Activated T-helper 17 cell treated with anti-CD3 and anti-CD28 coated beads, Interleukin-2, amount 50 U/mL, for 72 hours (primary cell): ENCODE results near the gene CTNNA3. TPM values are rescaled to one million over a fixed set of nuclear protein-coding genes. Genes with fewer than 3 reads are reported as not detected.
A peak's percentile ranks its signal among the peaks of the same experiment; 100 is the strongest.

ENCODE experiments used
- ATAC-seq: fragments of 150-1000 bp; cut with Tn5 transposase; replicated peaks from 2 replicates; pipeline ENCODE4 v1.10.0; 2021; ENCODE audit warnings: mild to moderate bottlenecking, moderate library complexity
- H3K27ac Mint-ChIP-seq: one replicate; pipeline ENCODE4 v1.8.0; 2022; ENCODE audit warnings: mixed read lengths
- H3K27me3 Mint-ChIP-seq: one replicate; pipeline ENCODE4 v1.8.0; 2022; ENCODE audit warnings: mixed read lengths
- H3K36me3 Mint-ChIP-seq: one replicate; pipeline ENCODE4 v1.8.0; 2022; ENCODE audit warnings: low read depth, mild to moderate bottlenecking, mixed read lengths
- H3K4me1 Mint-ChIP-seq: one replicate; pipeline ENCODE4 v1.8.0; 2022; ENCODE audit warnings: mixed read lengths
- H3K4me3 Mint-ChIP-seq: one replicate; pipeline ENCODE4 v1.8.0; 2022; ENCODE audit warnings: mild to moderate bottlenecking, mixed read lengths
- H3K9me3 Mint-ChIP-seq: one replicate; pipeline ENCODE4 v1.8.0; 2022; ENCODE audit warnings: mixed read lengths
- total RNA-seq, 2 donors: library from RNA; stranded (reverse); gene quantifications; one replicate each; pipeline ENCODE4 v1.2.3, GENCODE V29; 2022

CTNNA3 gene
- total RNA-seq, 2 donors from 2014 or later: 5.7 TPM; not detected in 1

DNA sequence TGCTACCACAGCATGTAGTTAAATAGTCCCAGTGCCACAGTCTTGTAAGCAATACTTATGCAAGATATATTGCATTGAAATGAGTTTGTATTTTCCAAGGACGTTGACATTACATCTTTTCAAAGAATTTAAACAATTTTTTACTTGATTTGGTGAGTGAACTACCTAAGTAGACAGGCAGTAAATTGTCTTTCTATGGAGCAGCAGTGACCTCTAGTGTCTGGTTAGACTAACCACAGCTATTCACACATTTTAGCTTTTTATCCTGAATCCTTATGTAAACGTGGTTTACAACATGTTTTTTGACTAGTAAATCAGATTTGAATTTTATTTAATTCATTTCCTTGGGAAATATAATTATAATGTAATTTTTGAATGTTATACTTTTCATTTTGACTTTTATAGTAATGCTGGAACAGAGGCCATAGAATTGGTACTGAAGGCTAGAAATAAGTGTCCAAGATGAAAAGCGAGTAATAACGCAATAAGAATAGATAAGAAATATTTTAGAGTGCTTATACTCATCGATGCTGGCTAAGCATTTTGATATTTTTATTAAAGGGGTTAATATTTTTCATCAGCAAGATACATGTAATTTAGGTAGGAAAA is 764.6 kb downstream of the CTNNA3 start:
- ATAC-seq: no peak
- peaks cover 28% of the 10 kb centered on the region for H3K27me3 Mint-ChIP-seq
- no peak overlapping the region for H3K4me3 Mint-ChIP-seq
- H3K36me3 Mint-ChIP-seq: no peaks in the 10 kb centered on the region
- no peaks in the 10 kb centered on the region for H3K4me1 Mint-ChIP-seq
- no peak overlapping the region for H3K27ac Mint-ChIP-seq
- H3K9me3 Mint-ChIP-seq: no peaks in the 10 kb centered on the region

DNA sequence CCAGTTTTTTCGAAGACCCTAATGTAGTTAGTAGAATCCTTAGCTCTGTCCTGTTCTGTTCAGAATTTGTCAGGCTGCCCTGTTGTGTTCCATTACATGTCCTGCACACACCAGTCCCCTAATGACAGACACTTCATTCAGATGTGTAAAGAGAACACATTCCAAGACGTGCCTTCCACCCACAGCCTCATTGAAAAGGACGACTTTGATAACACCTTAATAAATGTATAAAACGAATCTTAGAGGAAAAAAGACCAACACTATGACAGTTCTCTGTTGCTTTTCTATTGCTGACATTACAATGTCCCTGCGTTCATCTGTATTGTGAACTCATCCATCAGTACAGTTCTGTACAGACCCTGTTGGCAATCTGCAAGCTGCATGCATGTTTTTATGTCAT is 766.6 kb downstream of the CTNNA3 start:
- Mint-ChIP-seq H3K27me3 (peaks cover 31% of the 10 kb centered on the region), H3K9me3 (no peaks in the 10 kb centered on the region), H3K4me3 (no peak overlapping the region), H3K27ac (no peak overlapping the region), H3K36me3 (no peaks in the 10 kb centered on the region), H3K4me1 (no peaks in the 10 kb centered on the region)
- ATAC-seq: no peak

DNA sequence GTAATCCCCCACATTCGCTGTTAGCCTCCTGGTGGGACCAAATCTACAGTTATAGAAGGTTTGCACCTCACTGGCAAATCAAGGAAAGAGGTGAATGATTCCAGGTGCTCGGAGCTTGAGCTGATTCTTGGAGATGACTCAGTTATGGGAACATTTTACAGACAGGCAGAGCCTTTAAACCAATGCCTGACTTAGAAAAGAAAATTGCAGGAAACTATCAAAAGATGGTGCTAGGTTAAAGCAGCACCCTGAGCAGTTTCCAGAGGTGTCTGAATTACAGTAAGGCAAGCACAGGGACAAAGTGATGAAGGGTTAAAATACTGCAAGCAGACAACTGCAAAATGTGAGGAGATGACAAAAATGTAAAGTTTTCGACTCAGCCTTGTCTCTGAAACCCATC is 767.2 kb downstream of the CTNNA3 start:
- ATAC-seq: no peak
- Mint-ChIP-seq H3K36me3 (no peaks in the 10 kb centered on the region), H3K27me3 (peaks cover 31% of the 10 kb centered on the region), H3K4me1 (no peaks in the 10 kb centered on the region), H3K4me3 (no peak overlapping the region), H3K9me3 (no peaks in the 10 kb centered on the region), H3K27ac (no peak overlapping the region)

DNA sequence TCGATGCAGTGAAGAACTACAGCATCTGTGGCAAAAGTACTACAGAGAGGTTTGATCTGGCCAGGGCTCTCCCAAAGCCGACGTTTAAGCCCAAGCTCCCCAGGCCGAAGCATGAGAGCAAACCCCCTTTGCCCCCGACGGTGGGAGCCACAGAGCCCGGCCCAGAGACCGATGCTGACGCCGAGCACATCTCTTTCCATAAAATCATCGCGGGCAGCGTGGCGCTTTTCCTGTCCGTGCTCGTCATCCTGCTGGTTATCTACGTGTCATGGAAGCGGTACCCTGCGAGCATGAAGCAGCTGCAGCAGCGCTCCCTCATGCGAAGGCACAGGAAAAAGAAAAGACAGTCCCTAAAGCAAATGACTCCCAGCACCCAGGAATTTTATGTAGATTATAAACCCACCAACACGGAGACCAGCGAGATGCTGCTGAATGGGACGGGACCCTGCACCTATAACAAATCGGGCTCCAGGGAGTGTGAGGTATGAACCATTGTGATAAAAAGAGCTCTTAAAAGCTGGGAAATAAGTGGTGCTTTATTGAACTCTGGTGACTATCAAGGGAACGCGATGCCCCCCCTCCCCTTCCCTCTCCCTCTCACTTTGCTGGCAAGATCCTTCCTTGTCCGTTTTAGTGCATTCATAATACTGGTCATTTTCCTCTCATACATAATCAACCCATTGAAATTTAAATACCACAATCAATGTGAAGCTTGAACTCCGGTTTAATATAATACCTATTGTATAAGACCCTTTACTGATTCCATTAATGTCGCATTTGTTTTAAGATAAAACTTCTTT is 767.8 kb downstream of the CTNNA3 start:
- no peaks in the 10 kb centered on the region for H3K4me1 Mint-ChIP-seq
- H3K36me3 Mint-ChIP-seq: no peaks in the 10 kb centered on the region
- no peak overlapping the region for H3K4me3 Mint-ChIP-seq
- ATAC-seq: no peak
- no peaks in the 10 kb centered on the region for H3K9me3 Mint-ChIP-seq
- H3K27me3 Mint-ChIP-seq: peaks cover 31% of the 10 kb centered on the region
- no peak overlapping the region for H3K27ac Mint-ChIP-seq

DNA sequence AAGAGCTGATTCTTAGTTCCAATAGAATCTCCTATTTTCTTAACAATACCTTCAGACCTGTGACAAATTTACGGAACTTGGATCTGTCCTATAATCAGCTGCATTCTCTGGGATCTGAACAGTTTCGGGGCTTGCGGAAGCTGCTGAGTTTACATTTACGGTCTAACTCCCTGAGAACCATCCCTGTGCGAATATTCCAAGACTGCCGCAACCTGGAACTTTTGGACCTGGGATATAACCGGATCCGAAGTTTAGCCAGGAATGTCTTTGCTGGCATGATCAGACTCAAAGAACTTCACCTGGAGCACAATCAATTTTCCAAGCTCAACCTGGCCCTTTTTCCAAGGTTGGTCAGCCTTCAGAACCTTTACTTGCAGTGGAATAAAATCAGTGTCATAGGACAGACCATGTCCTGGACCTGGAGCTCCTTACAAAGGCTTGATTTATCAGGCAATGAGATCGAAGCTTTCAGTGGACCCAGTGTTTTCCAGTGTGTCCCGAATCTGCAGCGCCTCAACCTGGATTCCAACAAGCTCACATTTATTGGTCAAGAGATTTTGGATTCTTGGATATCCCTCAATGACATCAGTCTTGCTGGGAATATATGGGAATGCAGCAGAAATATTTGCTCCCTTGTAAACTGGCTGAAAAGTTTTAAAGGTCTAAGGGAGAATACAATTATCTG is 768.6 kb downstream of the CTNNA3 start:
- no peak overlapping the region for H3K4me3 Mint-ChIP-seq
- H3K9me3 Mint-ChIP-seq: no peaks in the 10 kb centered on the region
- no peak for ATAC-seq
- H3K36me3 Mint-ChIP-seq: no peaks in the 10 kb centered on the region
- no peak overlapping the region for H3K27ac Mint-ChIP-seq
- H3K4me1 Mint-ChIP-seq: no peaks in the 10 kb centered on the region
- peaks cover 31% of the 10 kb centered on the region for H3K27me3 Mint-ChIP-seq

DNA sequence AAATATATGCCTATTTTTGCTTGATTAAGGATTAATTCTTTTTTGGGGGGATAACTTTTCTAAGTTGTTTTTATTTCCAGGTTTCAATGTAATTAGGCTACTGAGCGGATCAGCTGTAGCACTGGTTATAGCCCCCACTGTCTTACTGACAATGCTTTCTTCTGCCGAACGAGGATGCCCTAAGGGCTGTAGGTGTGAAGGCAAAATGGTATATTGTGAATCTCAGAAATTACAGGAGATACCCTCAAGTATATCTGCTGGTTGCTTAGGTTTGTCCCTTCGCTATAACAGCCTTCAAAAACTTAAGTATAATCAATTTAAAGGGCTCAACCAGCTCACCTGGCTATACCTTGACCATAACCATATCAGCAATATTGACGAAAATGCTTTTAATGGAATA is 769.2 kb downstream of the CTNNA3 start:
- Mint-ChIP-seq H3K36me3 (no peaks in the 10 kb centered on the region), H3K27ac (no peak overlapping the region), H3K4me1 (no peaks in the 10 kb centered on the region), H3K9me3 (no peaks in the 10 kb centered on the region), H3K4me3 (no peak overlapping the region), H3K27me3 (peaks cover 31% of the 10 kb centered on the region)
- no peak for ATAC-seq

DNA sequence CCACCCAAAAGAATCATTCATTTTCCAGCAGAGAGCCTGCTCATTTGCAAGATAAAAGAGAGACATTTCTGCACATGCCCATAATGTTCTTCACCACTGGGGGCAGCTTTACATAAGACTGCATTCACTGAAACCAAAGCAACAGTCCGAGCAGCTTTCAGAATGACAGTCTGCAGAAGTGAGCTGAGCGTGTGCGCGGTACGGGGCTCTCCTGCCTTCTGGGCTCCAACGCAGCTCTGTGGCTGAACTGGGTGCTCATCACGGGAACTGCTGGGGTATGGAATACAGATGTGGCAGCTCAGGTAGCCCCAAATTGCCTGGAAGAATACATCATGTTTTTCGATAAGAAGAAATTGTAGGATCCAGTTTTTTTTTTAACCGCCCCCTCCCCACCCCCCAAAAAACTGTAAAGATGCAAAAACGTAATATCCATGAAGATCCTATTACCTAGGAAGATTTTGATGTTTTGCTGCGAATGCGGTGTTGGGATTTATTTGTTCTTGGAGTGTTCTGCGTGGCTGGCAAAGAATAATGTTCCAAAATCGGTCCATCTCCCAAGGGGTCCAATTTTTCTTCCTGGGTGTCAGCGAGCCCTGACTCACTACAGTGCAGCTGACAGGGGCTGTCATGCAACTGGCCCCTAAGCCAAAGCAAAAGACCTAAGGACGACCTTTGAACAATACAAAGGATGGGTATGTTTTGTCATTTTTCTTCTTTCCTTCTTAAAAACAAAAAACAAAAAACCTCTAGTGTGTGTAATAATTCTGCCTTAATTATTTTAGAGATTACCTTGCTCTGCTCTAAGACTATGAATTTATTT is 769.9 kb downstream of the CTNNA3 start, which contains the start of gene LRRTM3:
Gene LRRTM3, plus strand, starts transcription at position 141 of the 820 bp plus-strand sequence.
- H3K27me3 Mint-ChIP-seq: peaks cover 31% of the 10 kb centered on the region
- ATAC-seq: peak; percentile 87
- H3K36me3 Mint-ChIP-seq: no peaks in the 10 kb centered on the region
- H3K9me3 Mint-ChIP-seq: no peaks in the 10 kb centered on the region
- no peaks in the 10 kb centered on the region for H3K4me1 Mint-ChIP-seq
- H3K27ac Mint-ChIP-seq: no peak within 1 kb of the TSS
- H3K4me3 Mint-ChIP-seq: no peak within 1 kb of the TSS

DNA sequence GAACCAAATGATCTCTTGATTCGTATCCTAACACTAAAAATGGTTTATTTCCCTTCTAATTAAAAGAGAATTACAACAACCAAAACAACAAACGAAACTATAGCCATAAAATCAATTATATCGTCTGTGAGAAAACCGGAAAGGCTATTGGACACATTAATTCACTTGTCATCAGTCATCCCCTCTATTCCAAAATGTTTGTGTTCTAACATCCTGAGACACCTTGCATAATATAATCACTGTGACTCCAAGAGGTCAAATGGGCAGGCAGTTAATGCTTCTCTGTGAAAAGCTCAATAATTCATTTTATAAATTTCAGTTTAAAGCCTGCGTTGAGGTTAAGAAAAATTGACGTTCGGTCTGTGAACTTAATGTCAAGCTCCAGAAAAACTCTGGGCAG is 770.6 kb downstream of the CTNNA3 start:
- H3K4me3 Mint-ChIP-seq: no peak overlapping the region
- peaks cover 31% of the 10 kb centered on the region for H3K27me3 Mint-ChIP-seq
- H3K9me3 Mint-ChIP-seq: no peaks in the 10 kb centered on the region
- H3K4me1 Mint-ChIP-seq: no peaks in the 10 kb centered on the region
- no peak overlapping the region for H3K27ac Mint-ChIP-seq
- ATAC-seq: no peak
- no peaks in the 10 kb centered on the region for H3K36me3 Mint-ChIP-seq

DNA sequence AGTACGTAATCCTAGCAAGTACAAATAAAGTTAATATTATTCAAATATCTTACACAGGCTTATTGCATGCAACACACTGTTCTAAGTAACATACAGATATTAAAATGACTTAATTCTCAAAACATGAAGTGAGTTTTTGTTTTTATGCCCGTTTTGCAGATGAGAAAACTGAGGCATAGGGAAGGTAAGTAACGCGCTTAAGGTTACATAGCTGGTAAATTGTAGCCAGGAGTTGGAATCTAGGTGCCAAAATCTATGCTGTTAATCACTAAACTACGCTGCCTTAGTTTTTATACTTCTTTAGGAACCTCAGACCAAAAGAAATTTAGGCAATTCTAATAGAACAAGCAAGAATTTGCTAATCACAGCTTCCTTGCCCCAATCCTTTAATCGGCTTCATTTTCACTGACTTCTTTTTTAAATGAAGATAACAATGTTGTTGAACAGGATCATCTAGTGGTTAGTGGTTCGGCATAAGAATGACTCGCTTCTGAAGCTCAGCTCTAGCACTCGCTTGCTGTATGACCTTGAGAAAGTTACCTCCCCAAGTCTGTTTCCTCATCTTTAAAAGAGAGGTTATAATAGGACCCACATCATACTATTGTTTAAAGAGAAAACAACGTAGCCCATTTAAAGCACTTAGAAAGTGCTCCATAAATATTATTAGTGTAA is 771.2 kb downstream of the CTNNA3 start:
- Mint-ChIP-seq H3K4me3 (no peak overlapping the region), H3K27me3 (peaks cover 31% of the 10 kb centered on the region), H3K9me3 (no peaks in the 10 kb centered on the region), H3K36me3 (no peaks in the 10 kb centered on the region), H3K27ac (no peak overlapping the region), H3K4me1 (no peaks in the 10 kb centered on the region)
- ATAC-seq: no peak

DNA sequence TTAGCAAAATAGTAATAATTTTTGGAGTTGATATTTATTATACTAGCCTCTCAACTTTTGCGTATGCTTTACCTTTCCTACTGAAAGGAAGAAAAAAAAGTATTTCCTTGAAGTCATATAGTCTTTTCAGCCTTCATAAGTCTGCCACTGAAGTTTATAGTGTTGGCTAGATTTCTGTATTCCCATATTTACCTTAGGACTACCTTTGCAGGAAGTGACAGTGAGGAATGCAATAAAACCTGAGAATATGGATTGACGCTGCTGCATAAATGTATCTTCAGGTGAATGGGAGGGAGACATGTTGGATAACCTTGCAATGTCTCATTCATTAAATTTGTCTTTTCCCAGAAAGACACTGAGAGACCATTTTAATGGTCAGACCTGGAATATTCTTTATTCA is 776.7 kb downstream of the CTNNA3 start:
- Mint-ChIP-seq H3K4me1 (no peaks in the 10 kb centered on the region), H3K4me3 (no peak overlapping the region), H3K27ac (no peak overlapping the region), H3K36me3 (no peaks in the 10 kb centered on the region), H3K27me3 (no peaks in the 10 kb centered on the region), H3K9me3 (no peaks in the 10 kb centered on the region)
- no peak for ATAC-seq

DNA sequence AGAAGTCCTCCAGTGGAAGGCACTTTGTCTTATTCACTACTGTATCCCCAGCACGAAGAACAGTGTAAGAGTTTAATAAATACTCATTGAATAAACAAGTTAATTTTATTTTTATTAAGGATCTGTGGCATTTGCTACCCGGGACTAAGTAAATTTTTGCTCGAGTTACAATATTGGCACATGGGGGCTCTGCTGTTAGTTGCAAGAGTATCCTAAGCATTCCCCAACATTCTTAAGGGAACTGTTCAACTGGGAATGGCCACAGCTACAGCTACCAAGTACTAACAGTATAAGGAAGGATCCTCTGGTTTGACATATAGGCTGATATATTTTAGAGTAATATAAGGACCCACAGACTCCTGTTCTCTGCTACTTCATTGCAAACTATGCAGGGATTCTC is 778.9 kb downstream of the CTNNA3 start:
- Mint-ChIP-seq H3K4me1 (no peaks in the 10 kb centered on the region), H3K36me3 (no peaks in the 10 kb centered on the region), H3K9me3 (no peaks in the 10 kb centered on the region), H3K4me3 (no peak overlapping the region), H3K27ac (no peak overlapping the region), H3K27me3 (no peaks in the 10 kb centered on the region)
- ATAC-seq: no peak

DNA sequence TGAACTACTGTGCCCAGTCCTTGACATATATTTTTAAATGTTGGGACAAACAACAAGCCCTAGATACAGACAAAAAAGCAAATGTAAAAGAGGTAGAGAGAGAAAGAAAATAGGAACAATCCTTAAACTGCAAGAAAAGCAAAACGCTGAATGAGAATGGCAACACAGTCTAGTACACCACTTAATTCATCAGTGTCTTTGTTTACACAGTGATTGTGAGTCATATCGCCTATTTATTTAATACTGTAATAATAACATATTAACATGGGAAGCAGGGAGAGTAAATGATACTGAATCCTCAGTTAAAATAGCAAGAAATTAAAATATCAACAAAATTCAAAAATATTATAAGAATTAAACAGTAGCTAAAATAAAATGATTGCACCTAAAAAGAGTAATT is 780.0 kb downstream of the CTNNA3 start:
- H3K27me3 Mint-ChIP-seq: no peaks in the 10 kb centered on the region
- no peaks in the 10 kb centered on the region for H3K4me1 Mint-ChIP-seq
- no peak overlapping the region for H3K27ac Mint-ChIP-seq
- H3K4me3 Mint-ChIP-seq: no peak overlapping the region
- H3K9me3 Mint-ChIP-seq: no peaks in the 10 kb centered on the region
- no peak for ATAC-seq
- H3K36me3 Mint-ChIP-seq: no peaks in the 10 kb centered on the region

DNA sequence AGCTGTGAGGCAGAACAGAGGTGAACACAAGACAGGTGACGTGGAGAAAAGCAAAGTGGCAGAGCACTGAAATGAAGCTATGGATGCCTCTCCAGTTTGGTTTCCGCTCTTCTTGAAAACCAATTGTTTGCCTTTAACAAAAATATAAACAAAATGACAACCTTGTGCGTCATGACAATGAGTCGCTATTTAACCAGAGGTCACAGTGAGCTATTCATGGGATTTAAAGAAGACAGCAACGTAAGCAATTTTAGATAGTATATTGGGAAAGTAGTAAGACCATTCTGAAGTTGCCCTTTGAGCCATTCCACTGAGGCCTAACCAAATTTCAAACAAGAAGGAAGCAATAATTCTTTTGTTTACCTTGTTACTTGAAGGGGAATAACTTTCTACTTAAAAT is 785.3 kb downstream of the CTNNA3 start:
- no peak for ATAC-seq
- no peaks in the 10 kb centered on the region for H3K9me3 Mint-ChIP-seq

DNA sequence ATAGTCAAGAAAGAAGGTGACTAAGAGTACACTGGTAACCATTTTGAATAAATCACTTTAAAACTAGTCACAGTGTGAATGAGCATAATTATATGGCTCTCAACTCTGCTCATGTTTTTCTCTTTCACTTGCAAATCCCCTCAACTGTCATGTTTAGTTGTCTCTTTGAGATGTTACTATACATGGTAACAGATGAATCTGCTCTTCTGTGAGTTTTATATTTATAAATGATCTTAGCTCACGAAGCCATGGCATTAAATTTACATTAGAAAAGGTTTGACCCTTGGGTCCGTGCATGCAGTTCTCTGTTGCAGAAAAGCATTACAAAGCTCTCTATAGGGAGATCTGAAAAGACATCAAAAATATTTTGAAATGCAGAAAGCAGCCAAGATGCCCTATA is 803.1 kb downstream of the CTNNA3 start:
- H3K4me1 Mint-ChIP-seq: no peaks in the 10 kb centered on the region
- ATAC-seq: no peak
- no peak overlapping the region for H3K4me3 Mint-ChIP-seq
- H3K27me3 Mint-ChIP-seq: peaks cover 6% of the 10 kb centered on the region
- H3K36me3 Mint-ChIP-seq: no peaks in the 10 kb centered on the region
- H3K27ac Mint-ChIP-seq: no peak overlapping the region
- H3K9me3 Mint-ChIP-seq: peaks cover 1% of the 10 kb centered on the region

More for the DNA sequence above, 785.3 kb downstream of the CTNNA3 start:
- Mint-ChIP-seq H3K27ac (no peak overlapping the region), H3K27me3 (no peaks in the 10 kb centered on the region), H3K36me3 (no peaks in the 10 kb centered on the region), H3K4me3 (no peak overlapping the region), H3K4me1 (no peaks in the 10 kb centered on the region)
